Stimulated activated CD4-positive, alpha-beta T cell treated with anti-CD3 and anti-CD28 coated beads, Interleukin-4, amount 100 ng/mL, for 24 hours (primary cell): Measurements from ENCODE around the gene TRIM41.
"Not testable (repeated sequence)": the region's sequence is repeated elsewhere in the genome, so short reads cannot be mapped to it uniquely, and the experiment has no call there.

Experiments used
- DNase-seq: peaks from one replicate; pipeline ENCODE4 v3.0.0-alpha.2; 2020

Gene TRIM41

GRCh38 chr5:181212080-181212479, 11.0 kb upstream of the TRIM41 start:
- no peak for DNase-seq

DNA sequence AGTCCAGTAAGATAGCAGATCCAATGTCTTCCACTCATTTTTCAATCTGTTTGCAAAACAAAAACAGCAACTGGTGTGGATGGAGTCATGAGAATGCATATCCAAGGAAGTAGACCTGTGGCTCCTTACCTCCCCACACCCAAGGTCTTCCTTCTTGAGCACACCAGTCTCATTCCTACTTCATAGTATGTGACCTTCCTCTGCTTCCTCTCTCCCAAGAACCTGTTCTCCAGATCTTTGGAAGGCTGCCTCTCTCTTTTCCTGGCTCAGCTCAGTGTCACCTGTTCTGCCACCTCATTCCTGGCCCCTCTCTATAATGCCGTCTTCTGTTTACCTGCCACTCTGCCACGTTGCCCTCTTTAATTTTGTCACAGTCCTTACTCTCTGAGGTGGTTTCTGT, 10.1 kb upstream of the TRIM41 start:
- no peak for DNase-seq

- not testable (repeated sequence) for DNase-seq
Measured at GRCh38 chr5:181214249-181214648, 8.8 kb upstream of the TRIM41 start.

DNA sequence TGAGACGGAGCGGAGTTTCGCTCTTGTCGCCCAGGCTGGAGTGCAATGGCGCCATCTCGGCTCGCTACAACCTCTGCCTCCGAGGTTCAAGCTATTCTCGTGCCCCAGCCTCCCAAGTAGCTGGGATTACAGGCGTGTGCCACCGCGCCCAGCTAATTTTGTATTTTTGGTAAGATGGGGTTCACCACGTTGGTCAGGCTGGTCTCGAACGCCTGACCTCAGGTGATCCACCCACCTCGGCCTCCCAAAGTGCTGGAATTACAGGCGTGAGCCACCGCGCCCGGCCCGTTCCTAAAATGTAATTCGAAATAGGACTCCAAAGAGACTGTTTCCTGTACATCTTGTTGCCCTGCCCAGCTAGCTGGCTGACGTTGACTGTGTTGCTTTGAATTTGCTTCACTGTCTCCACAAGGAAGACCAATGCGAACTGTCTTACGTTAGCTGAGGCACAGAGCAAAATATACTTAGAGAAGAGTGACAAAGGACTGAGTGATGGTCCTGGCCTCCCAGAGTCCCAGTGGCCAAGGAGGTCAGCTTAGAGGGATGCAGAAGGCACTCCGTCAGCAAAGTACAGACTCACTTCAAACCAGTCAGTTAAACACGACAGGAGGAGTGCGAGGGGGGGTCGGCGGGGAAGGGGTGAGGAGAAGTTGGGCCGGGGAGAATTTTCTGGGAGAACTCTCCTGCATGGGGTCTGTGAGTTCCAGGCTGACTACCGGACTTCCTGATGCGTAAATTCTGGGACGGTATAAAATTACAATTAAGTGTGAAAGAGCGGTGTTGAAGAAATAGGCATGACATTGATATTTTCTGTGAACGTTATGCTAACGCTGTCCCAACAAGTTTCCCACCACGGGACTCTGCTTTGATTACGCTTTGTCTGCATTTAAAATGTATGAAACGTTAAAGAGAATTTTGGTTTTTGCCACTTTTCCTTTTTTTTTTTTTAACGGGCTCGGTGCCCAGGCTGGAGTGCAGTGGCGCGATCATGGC, 6.8 kb upstream of the TRIM41 start:
- no peak for DNase-seq

GRCh38 chr5:181217111-181217802, 5.8 kb upstream of the TRIM41 start:
- DNase-seq: peak; percentile 69

DNA sequence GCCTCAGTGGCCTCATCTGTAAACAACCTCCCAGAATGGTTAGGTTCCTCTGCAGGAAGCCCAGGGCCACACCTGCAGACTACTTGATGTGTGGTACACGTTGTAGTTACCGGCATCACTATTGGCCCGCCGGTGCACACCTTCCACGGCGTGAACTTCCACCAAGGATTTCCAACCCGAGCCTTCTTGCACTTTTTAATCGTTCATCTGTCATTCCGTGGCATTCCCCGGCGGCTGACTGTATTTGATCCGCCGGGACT, 5.3 kb upstream of the TRIM41 start:
- DNase-seq: peak; percentile 43

DNA sequence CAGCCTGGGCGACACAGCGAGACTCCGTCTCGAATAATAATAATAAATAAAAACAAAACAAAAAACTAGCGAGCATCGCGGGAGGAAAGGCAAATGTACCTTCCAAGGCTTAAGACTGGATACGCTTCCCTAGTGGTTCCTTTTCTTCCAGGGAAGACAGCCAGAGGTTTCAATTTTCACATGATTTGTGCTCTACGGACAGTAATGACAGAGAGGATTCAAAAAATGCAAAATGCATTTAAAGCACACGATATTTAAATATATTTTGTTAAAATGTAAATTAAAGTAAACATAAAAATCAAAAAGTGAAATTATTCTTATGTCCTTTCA, 4.3 kb upstream of the TRIM41 start:
- no peak for DNase-seq

- DNase-seq: no peak
Measured at GRCh38 chr5:181219262-181220177, 3.6 kb upstream of the TRIM41 start.

GRCh38 chr5:181220178-181220515, 2.9 kb upstream of the TRIM41 start:
- DNase-seq: no peak

- no peak for DNase-seq
Measured at GRCh38 chr5:181221105-181221791, 1.8 kb upstream of the TRIM41 start.

- peak; percentile 98 for DNase-seq
Measured at GRCh38 chr5:181221792-181222629, 1.1 kb upstream of the TRIM41 start.

DNA sequence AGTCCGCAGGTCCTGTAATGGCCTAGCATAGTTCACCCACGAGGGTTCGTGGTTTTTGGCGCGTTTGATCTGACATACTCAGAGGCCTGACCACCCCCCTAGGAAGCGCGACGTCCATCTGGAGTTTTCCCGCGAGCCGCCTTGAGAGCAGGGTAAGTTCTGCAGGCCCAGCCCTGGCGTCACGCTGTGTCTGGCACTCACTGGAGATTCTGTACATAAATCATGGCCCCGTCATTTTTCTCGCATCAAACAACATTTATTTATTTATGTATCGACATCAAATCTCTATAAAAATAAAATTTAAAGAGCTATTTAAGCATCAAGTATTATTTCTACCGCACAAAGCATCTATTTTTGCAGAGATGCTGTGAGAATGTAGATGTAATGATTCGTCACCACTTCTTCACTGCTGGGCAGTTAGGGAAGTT, 437 bp upstream of the TRIM41 start:
- no peak for DNase-seq

GRCh38 chr5:181223729-181224389, 778 bp downstream of the TRIM41 start:
- peak; percentile 54 for DNase-seq

DNA sequence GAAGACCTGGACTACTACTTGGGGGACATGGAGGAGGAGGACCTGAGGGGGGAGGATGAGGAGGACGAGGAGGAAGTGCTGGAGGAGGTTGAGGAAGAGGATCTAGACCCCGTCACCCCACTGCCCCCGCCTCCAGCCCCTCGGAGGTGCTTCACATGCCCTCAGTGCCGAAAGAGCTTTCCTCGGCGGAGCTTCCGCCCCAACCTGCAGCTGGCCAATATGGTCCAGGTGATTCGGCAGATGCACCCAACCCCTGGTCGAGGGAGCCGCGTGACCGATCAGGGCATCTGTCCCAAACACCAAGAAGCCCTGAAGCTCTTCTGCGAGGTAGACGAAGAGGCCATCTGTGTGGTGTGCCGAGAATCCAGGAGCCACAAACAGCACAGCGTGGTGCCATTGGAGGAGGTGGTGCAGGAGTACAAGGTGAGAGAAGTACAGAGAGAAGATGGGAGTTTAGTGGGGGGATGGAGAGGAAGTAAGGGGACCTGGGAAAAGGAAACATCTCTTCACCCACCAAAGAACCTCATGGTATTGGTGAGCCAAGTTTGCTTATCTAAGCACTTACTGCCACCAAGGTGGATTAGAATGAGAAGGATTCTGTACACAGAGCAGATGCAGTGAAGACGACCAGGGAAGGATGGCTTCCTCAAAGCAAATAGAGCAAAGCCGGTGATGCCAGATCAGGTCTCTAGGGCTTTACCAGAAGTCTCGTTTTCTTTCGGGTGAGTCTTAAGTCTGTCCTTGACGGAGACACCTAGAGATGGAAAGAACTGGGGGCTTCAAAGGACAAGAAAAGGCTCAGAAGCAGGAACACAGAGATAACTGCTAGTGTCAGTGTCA, 1.5 kb downstream of the TRIM41 start:
- peak; percentile 43 for DNase-seq

DNA sequence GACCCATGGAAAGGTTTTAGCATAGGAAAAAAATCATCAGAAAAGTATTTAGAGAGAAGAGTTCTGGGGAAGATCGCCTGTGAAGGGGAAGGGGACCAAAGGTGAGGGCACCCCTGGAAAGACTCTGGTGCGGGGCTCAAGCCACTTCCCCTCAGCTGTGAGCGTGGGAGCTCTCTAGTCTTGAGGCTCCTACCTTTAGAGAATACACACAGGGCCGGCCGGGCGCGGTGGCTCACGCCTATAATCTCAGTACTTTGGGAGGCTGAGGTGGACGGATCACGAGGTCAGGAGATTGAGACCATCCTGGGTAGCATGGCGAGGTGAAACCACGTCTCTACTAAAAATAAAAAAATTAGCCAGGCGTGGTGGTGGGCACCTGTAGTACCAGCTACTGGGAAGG, 6.9 kb downstream of the TRIM41 start:
- DNase-seq: no peak

DNA sequence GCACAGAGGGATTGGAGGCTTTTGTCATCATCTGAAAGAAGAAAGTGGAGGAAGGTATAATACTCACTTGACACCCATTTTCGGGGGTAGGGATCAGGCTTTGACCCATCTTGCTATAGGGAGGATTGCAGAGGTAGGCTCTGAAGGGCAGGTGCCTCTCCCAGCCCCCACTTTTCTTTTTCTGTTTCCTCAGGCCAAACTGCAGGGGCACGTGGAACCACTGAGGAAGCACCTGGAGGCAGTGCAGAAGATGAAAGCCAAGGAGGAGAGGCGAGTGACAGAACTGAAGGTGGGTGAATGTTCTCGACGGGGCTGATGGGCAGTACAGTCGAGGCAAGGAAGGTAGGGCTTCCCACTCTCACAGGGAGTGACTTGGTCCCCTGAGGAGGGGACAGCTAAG, 7.5 kb downstream of the TRIM41 start:
- no peak for DNase-seq

DNA sequence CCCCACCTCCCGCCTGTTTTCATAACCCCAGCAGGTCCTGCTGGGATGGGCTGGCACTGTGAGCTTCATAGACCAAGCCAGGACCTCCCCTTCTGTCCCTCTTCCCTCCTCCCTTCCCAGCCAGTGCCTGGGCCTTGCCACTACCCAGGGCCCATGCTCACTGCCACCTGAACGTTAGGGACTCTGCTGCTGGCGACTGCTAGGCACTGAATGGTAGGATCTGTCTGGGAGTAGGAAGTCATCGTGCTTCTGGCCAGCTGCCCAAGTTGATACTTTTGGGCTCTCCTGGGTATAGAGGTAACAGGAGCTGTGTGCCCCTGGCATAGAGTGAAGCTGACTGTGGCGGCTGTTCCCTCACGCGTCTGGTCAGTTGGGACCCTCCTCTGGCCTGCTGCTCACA, 8.4 kb downstream of the TRIM41 start:
- no peak for DNase-seq

GRCh38 chr5:181232593-181232992, 9.5 kb downstream of the TRIM41 start:
- DNase-seq: no peak

DNA sequence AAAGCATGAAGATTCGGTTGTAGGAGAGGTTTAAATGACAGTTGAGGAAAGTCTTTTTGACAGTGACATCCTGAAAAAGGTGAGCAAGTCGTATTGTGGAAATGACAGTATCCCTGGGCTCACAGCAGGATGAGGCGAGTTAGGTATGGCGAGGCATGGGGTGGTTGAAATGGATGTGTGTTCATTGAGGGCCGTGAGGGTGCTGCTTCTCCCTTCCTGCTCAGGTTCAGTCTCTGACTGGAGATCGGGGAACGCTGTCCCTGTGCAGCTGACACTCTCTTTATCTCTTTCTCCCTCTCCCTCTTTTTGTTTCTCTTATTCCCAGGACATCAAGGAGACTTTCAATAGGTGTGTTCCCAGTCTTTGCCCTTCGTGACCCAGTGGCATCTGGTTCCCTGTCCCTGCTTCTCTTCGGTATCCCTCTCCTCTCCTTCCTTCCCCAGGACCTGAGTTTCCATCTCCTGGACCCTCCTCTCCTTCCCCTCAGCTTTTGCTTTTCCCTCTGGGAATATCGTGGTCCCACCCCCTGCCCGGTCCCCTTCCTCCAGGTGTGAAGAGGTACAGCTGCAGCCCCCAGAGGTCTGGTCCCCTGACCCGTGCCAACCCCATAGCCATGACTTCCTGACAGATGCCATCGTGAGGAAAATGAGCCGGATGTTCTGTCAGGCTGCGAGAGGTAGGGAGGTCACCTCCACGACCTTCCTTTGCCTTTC, 10.2 kb downstream of the TRIM41 start:
- no peak for DNase-seq
